Calu3 (cell line): ENCODE data around the gene BID. TPM values are rescaled to one million over a fixed set of nuclear protein-coding genes. Genes with fewer than 3 reads are reported as not detected.

Source experiments
- BruUV-seq: library from RNA; stranded (reverse); fragments of 400-500 nt; replicated peaks from 2 replicates; lab custom pipeline; 2021; lab: Mats Ljungman, UMichigan
- CTCF ChIA-PET: fragments of 300-600 bp; sonication (Branson Sonifier 250); formaldehyde crosslinking; loops from one replicate; lab custom pipeline; 2022; ENCODE audit warnings: antibody characterized with exemption; lab: Charles Lee
- DNase-seq: peaks from one replicate; pipeline ENCODE4 v3.0.0; 2022
- H3K27ac Mint-ChIP-seq: one replicate; pipeline ENCODE4 v1.8.0; 2022; ENCODE audit warnings: mixed read lengths; ENCODE audit not compliant: unreplicated experiment
- H3K27me3 Mint-ChIP-seq: one replicate; pipeline ENCODE4 v1.8.0; 2022; ENCODE audit warnings: mixed read lengths; ENCODE audit not compliant: unreplicated experiment
- H3K36me3 Mint-ChIP-seq: one replicate; pipeline ENCODE4 v1.8.0; 2022; ENCODE audit warnings: mild to moderate bottlenecking, moderate library complexity, mixed read lengths; ENCODE audit not compliant: insufficient read depth, unreplicated experiment
- H3K4me1 Mint-ChIP-seq: one replicate; pipeline ENCODE4 v1.8.0; 2022; ENCODE audit warnings: mild to moderate bottlenecking, low read depth, mixed read lengths; ENCODE audit not compliant: unreplicated experiment
- H3K4me3 Mint-ChIP-seq: one replicate; pipeline ENCODE4 v1.8.0; 2022; ENCODE audit warnings: mild to moderate bottlenecking, low read depth, moderate library complexity, mixed read lengths; ENCODE audit not compliant: unreplicated experiment
- H3K9me3 Mint-ChIP-seq: one replicate; pipeline ENCODE4 v1.8.0; 2022; ENCODE audit warnings: low read depth, mixed read lengths; ENCODE audit not compliant: unreplicated experiment
- intact Hi-C: fragments of 100-400 bp; cut with micrococcal nuclease; formaldehyde crosslinking; loops from one replicate; pipeline ENCODE4 v1.10.0; 2022; ENCODE audit not compliant: unreplicated experiment
- total RNA-seq: library from RNA; stranded (reverse); gene quantifications from 2 replicates; pipeline ENCODE4 v1.2.3, GENCODE V29; 2022
- TF ChIP-seq, protein P1 (sequence below): fragments of 200-600 bp; IDR thresholded peaks from one replicate; pipeline ENCODE4 v1.8.0; 2022; ENCODE audit warnings: antibody characterized with exemption; ENCODE audit not compliant: unreplicated experiment

BID gene
- total RNA-seq, 1 experiment from 2014 or later = 99.3 TPM

DNA sequence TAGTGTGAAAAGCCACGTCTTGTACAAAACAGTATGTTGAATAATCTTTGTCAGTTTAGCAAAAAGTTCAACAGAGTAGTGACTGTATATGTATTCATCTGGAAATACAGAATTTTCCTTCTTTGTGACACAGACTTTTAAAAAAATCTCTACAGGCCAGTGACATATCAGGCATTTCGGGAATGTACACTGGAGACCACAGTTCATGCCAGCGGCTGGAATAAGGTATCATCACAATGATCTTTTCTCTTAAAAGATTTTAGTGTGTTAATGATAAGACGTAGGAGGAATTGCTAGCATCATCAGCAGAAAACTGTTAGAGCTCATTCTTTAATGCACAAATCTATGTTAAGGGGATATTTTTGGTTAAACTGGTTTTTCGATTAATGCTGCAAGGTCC, 78.3 kb downstream of the BID start:
- CTCF ChIA-PET = no interaction called here
- no peaks in the 10 kb centered on the region for H3K36me3 Mint-ChIP-seq
- no peak for DNase-seq
- H3K27ac Mint-ChIP-seq = no peak overlapping the region
- H3K27me3 Mint-ChIP-seq = no peaks in the 10 kb centered on the region
- no peak overlapping the region for H3K4me3 Mint-ChIP-seq
- TF ChIP-seq, protein P1, sequence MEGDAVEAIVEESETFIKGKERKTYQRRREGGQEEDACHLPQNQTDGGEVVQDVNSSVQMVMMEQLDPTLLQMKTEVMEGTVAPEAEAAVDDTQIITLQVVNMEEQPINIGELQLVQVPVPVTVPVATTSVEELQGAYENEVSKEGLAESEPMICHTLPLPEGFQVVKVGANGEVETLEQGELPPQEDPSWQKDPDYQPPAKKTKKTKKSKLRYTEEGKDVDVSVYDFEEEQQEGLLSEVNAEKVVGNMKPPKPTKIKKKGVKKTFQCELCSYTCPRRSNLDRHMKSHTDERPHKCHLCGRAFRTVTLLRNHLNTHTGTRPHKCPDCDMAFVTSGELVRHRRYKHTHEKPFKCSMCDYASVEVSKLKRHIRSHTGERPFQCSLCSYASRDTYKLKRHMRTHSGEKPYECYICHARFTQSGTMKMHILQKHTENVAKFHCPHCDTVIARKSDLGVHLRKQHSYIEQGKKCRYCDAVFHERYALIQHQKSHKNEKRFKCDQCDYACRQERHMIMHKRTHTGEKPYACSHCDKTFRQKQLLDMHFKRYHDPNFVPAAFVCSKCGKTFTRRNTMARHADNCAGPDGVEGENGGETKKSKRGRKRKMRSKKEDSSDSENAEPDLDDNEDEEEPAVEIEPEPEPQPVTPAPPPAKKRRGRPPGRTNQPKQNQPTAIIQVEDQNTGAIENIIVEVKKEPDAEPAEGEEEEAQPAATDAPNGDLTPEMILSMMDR = no peak
- intact Hi-C loops = no loop called here
- BruUV-seq = no TSS peak
- H3K4me1 Mint-ChIP-seq = no peaks in the 10 kb centered on the region
- no peaks in the 10 kb centered on the region for H3K9me3 Mint-ChIP-seq

- Mint-ChIP-seq H3K27me3 (no peaks in the 10 kb centered on the region), H3K36me3 (no peaks in the 10 kb centered on the region), H3K4me3 (no peak overlapping the region), H3K27ac (no peak overlapping the region), H3K4me1 (no peaks in the 10 kb centered on the region), H3K9me3 (no peaks in the 10 kb centered on the region)
- intact Hi-C loops = no loop called here
- CTCF ChIA-PET = no interaction called here
- DNase-seq = no peak
- BruUV-seq = no TSS peak
- TF ChIP-seq, protein P1 = no peak
Measured at GRCh38 chr22:17694752-17695151, 79.5 kb downstream of the BID start.

DNA sequence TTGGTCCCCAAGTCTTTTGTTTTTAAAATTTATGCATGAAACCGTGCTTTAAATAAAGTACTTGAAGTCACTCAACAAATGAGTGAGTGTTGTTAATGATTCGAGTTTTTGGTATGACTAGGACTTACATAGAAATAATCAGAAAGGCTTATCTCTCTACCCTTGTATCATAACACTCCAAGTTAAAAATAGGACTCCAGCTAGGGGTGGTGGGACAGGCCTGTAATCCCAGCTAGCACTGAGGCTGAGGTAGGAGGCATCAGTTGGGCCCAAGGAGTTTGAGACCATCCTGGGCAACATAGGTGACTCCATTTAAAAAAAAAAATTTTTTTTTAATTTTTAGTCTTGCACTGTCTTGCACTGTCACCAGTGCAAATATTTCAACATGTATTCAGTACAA, 80.1 kb downstream of the BID start:
- H3K27ac Mint-ChIP-seq = no peak overlapping the region
- no peak for DNase-seq
- H3K36me3 Mint-ChIP-seq = no peaks in the 10 kb centered on the region
- TF ChIP-seq, protein P1 = no peak
- no peaks in the 10 kb centered on the region for H3K9me3 Mint-ChIP-seq
- no peaks in the 10 kb centered on the region for H3K4me1 Mint-ChIP-seq
- CTCF ChIA-PET = no interaction called here
- no peaks in the 10 kb centered on the region for H3K27me3 Mint-ChIP-seq
- intact Hi-C loops = no loop called here
- no peak overlapping the region for H3K4me3 Mint-ChIP-seq
- no TSS peak for BruUV-seq

DNA sequence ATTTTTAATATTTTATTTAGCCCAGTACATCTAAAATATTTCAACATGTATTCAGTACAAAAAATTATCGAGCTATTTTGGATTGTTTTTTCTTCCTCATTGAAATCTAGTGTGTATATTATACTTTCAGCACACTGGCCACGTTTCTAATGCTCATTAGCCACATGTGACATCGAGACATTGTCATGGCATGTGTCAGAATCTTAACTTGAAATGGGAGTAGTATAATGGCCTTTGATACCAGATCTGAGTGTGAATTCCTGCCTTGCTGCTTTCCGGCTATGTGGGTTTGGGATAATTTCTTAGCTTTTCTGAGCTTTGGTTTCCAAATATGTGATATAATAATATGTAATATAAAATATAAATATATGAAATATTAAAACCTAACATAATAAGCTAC, 81.4 kb downstream of the BID start:
- no TSS peak for BruUV-seq
- TF ChIP-seq, protein P1 = no peak
- CTCF ChIA-PET = interaction anchor here (0.6 kb wide), 1 partner anchor 31 kb away, joined by 3 read pairs; no protein-coding TSS in a partner anchor

More for the DNA sequence above, 81.4 kb downstream of the BID start:
- intact Hi-C loops = no loop called here
- no peak for DNase-seq
- H3K9me3 Mint-ChIP-seq = no peaks in the 10 kb centered on the region
- H3K36me3 Mint-ChIP-seq = no peaks in the 10 kb centered on the region
- no peak overlapping the region for H3K27ac Mint-ChIP-seq
- H3K4me1 Mint-ChIP-seq = no peaks in the 10 kb centered on the region
- H3K4me3 Mint-ChIP-seq = no peak overlapping the region
- H3K27me3 Mint-ChIP-seq = no peaks in the 10 kb centered on the region
